22Rv1 (cell line): Measurements from ENCODE around the gene SETD7.

Experiments used
- H3K27ac ChIP-seq: fragments of 450-650 bp; 2 replicates; pipeline ENCODE4 v1.5.1; 2017
- CTCF ChIP-seq: fragments of 450-650 bp; IDR thresholded peaks from 2 replicates; pipeline ENCODE4 v1.5.1; 2017; ENCODE audit warnings: mild to moderate bottlenecking
- ZFX ChIP-seq: fragments of 450-650 bp; IDR thresholded peaks from 2 replicates; pipeline ENCODE4 v1.6.1; 2017; ENCODE audit warnings: antibody characterized with exemption, borderline replicate concordance

The SETD7 gene

GRCh38 chr4:139562067-139562684, 6.2 kb upstream of the SETD7 start:
- no peak for TF ChIP-seq ZFX
- TF ChIP-seq CTCF, result no peak
- H3K27ac ChIP-seq, result no peak overlapping the region

DNA sequence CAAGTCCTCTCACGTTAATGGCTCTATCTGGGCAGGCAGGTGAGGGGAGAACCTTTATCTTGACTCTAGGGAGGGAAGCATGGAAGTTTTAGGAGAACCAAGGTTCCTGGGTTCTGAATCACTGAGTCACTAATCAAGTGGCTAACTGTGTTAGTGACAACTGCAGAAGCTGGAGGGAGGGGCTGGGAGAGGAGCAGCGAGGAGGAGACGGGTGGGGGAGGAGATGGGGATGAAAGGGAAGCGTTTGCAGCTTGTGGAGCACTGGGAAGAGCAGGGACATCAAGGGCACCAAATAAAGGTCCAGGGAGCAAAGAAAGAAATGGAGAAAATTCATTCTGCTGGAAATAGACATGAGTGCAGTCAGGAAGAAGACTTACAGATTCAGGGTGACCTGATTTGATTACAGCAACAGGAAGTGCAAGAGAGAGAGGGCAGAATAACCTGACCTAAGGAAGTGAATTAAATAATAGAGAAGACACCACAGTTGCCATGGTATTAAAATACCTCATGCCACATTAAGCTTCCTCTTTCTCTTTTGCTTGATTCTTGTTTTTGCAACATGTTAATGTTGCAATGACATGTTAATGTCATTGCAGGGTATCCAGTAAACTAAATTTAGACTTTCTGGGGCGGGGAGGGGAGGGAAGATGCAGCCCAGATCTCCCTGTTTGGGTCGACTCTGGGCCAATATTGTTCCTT, 4.5 kb upstream of the SETD7 start:
- TF ChIP-seq ZFX (no peak), CTCF (no peak)
- H3K27ac ChIP-seq, result no peak overlapping the region

DNA sequence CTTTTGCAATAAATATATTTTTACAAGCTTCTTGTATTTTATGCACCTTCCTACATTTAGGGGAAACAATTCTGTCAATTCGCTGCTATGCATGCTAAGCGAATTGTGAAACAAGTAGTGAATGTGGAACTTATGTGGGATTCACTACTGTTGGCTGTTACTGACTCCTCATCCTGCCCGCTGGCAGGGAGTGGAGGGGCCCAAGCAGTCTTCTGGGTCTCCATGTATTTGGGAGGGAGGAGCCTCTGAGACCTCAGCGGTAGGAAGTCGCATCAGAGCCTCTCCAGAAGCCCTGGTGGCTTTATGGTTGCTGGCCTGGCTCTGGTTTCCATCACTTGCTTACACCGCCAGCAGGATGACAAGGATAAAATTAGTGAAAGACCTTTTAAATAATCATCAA, 3.7 kb upstream of the SETD7 start:
- no peak overlapping the region for H3K27ac ChIP-seq

DNA sequence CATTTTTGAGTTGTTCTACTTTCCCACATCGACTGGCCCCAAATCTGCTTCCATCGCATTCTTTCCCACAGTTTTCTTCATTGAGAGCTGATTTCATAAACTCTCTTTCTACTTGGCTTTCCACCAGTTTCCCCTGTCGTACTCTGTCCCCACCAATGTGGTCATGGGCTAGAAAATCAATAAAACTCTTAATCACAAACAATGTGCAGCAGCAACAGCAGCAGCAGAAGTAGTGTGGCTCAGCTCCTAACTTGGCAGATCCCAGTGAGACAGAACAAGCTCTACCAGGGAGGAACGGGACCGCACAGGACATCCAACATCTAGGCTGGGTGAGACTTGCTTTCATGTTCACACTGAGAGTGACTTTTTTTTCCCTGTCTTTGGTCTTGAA, 3.1 kb upstream of the SETD7 start:
- H3K27ac ChIP-seq, result no peak overlapping the region
- TF ChIP-seq ZFX (no peak), CTCF (no peak)

More for the DNA sequence above, 3.7 kb upstream of the SETD7 start:
- no peak for TF ChIP-seq CTCF
- no peak for TF ChIP-seq ZFX

DNA sequence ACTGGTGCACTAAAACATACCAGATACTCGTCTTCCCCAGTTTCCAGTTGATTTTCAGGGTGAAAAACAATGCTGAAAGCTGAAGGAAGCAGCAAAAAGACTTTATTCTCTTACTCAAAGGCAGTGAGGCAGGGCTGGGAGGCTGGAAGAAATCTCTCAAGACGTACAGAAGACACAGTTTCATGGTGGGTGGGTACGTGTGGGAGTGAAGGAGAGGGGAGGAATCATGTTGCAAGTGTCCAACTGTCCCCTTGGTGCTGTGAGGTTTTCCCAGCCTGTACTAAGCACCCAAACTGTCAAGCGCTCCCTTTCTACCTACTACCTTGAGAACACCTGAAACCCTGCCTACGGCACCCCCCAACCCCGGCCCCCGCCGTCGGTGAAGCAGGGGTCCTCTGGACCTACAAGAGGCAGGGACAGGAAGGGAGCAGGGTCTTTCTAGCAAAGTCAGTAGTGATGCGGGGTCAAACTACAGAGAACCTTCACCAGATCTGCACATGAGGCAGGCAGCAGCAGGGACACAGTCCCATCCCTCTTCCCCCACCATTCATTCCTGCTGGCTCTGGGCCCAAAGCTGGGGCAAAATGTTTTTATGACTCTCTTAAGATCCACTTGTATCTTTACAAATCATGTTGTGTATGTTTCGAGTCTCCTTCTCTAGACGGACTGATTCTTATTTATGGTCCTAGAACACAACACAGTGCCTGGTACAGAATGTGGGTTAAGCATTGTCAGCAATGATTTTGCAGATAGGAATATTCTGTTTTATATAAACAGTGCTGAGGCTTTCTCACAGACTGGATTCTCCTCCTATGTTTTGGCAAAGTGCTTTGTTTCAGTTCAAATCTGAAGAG, 2.4 kb upstream of the SETD7 start:
- TF ChIP-seq CTCF (no peak), ZFX (no peak)
- H3K27ac ChIP-seq, result no peak overlapping the region

GRCh38 chr4:139557556-139558110, 1.6 kb upstream of the SETD7 start:
- H3K27ac ChIP-seq, result peak overlapping the region; percentile 87
- TF ChIP-seq ZFX (no peak), CTCF (no peak)
